HFF-Myc (cell line): ENCODE results near the gene SPECC1.

Experiments
- DNase-seq: peaks from one replicate; pipeline ENCODE4 v3.0.0-alpha.2; 2011; ENCODE audit warnings: low read depth; ENCODE audit errors: extremely low read depth
- H3K4me3 ChIP-seq: replicated peaks from 2 replicates; pipeline ENCODE4 v1.5.1; 2011; ENCODE audit warnings: low read depth, mild to moderate bottlenecking, control low read depth, low read length
- CTCF ChIP-seq: IDR thresholded peaks from 2 replicates; pipeline ENCODE4 v1.5.1; 2012; ENCODE audit warnings: mild to moderate bottlenecking, low read depth, low read length, control low read depth; ENCODE audit errors: missing control alignments

Gene SPECC1

GRCh38 chr17:20267459-20267842 is 258.3 kb downstream of the SPECC1 start:
- no peak for DNase-seq

DNA sequence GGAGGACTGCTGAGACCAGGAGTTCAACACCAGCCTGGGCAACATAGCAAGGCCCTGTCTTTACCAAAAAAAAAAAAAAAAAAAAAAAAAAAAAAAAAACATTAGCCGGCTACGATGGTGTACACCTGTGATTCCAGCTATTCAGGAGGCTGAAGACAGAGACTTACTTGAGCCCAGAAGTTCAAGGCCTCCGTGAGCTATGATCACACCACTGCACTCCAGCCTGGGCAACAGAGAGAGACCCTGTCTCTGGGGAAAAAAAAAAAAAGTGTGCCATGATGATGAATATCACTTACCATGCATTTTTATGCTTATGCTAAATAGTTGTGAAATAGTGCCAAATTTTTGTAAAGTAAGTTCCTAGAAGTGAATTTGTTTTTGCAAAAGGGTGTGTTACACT is 261.2 kb downstream of the SPECC1 start:
- DNase-seq, result no peak
- no peak for TF ChIP-seq CTCF
- no peak overlapping the region for H3K4me3 ChIP-seq

More at GRCh38 chr17:20267459-20267842, 258.3 kb downstream of the SPECC1 start:
- no peak overlapping the region for H3K4me3 ChIP-seq
- TF ChIP-seq CTCF, result no peak

DNA sequence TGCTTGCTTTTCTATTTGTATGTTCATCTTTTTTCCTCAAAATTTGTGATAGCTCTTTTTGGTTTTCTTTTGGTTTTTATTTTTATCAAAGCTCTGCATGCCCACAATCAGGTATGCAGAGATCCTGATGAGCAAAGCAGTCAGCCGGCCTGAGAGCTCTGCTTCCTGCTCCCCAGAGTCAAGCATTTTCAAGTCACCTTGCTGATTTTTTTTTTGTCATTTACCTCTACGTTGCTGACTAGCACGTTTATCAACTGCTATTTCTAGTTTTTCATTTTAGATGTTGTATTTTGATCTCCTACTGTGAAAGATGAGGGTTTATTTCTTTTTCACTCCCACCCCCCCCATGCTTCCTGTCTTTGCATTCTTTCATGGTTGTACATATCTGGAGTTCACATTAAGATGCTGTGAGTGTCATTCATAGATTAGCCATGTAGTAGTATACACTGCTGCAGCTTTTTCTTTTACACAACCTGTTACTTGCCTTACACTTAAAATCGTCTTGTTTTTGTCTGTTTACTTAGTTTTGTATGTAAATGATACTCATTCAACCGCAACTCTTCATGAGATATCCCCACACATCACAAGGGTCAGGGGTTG is 262.0 kb downstream of the SPECC1 start:
- no peak for DNase-seq
- no peak for TF ChIP-seq CTCF

DNA sequence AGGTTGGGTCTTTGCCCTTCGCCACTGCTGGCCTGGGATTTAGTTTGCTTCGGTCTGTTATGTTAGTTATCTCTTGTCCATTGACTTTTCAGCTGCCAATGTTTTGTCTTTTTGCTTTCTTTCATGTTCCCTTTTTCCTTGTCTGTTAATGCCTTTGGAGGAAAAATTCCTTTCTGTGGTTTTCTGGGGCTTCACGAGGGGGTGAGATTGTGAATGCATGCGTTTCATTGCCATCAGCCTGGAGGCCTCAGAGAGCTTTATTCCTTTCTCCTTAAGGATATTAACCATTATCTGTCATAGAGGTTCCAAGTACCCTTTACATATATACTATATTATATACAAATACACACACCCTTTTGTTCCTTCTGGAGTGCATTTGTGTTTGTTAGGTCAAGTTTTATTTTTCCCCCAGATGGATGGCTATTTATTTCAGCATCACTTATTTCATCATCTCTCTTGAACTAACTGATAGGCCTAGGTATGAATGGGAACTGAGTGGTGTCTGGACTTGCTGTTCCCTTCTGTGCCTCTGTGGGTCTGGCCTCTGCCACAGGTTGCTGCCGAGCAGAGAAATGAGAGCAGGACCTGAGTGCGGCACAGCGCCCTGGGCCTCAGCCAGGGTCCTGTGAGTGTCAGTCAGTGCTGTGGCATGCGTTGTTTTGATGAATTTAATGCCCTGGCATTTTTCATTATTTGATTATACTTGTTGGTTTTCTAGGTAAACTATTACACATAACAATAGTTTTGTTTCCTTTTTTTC is 264.8 kb downstream of the SPECC1 start:
- DNase-seq, result no peak

More for the DNA sequence above, 262.0 kb downstream of the SPECC1 start:
- H3K4me3 ChIP-seq, result no peak overlapping the region

DNA sequence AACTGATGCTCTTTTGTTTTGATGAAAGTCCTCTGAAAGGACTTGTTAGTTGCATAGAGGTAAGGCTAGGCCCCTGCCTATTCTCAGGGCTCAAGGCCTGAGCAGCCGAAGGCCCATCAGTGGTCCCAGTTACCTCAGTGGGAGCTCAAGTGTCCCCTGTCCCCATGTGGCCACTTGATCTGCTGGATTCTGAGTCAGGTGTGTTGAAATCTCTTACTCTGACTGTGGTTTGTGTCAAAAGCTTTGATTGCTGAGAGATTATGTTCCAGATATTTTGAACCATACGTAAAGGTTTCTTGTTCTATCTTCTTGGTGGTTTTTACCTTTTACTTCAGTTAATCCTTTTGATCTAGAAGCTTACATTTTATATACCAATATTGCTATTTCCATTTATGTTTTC is 266.5 kb downstream of the SPECC1 start:
- TF ChIP-seq CTCF, result no peak
- H3K4me3 ChIP-seq, result no peak overlapping the region
- DNase-seq, result no peak

More for the DNA sequence above, 264.8 kb downstream of the SPECC1 start:
- TF ChIP-seq CTCF, result no peak
- H3K4me3 ChIP-seq, result no peak overlapping the region

GRCh38 chr17:20276421-20276820 is 267.3 kb downstream of the SPECC1 start:
- TF ChIP-seq CTCF, result no peak
- H3K4me3 ChIP-seq, result no peak overlapping the region
- DNase-seq, result no peak
